ENCODE results near the gene SPSB2.

GRCh38 chr12:6867413-6868210, 5.5 kb downstream of the SPSB2 start, which contains the start of gene TPI1:
- TF ChIP-seq CTCF (conservative IDR thresholded peaks at IDR 0.05; ENCODE audit: low read length) = no peak
- no peak for TF ChIP-seq EZH2phosphoT487 (IDR thresholded peaks at IDR 0.05; ENCODE audit: borderline replicate concordance)
